B cell (primary cell): ENCODE data around the gene GRIK3. TPM values are rescaled to one million over a fixed set of nuclear protein-coding genes. Genes with fewer than 3 reads are reported as not detected.

Experiments used
- ATAC-seq: fragments of 200-7000 bp; cut with Tn5 transposase; one replicate; pipeline ENCODE4 v1.10.0; 2021; ENCODE audit warnings: low read depth, mild to moderate bottlenecking, moderate number of reproducible peaks, moderate library complexity
- CTCF ChIA-PET: fragments of 350-600 bp; sonication (Branson Sonifier 250); formaldehyde crosslinking; loops from one replicate; lab custom pipeline; 2021; ENCODE audit warnings: antibody characterized with exemption, inconsistent platforms; lab: Charles Lee
- POLR2A ChIA-PET: fragments of 350-600 bp; sonication (Branson Sonifier 250); formaldehyde crosslinking; loops from one replicate; lab custom pipeline; 2021; ENCODE audit warnings: antibody characterized with exemption; lab: Charles Lee
- DNase-seq: peaks from one replicate; pipeline ENCODE4 v3.0.0; 2013
- H2AFZ ChIP-seq: 2 replicates; pipeline ENCODE4 v1.6.1; 2012; ENCODE audit warnings: mild to moderate bottlenecking, low read depth, low read length; ENCODE audit not compliant: insufficient read depth, poor library complexity, severe bottlenecking
- H3K27ac ChIP-seq, 2 donors: 1 replicate in 1 of 2; 2 replicates in 1 of 2; pipeline ENCODE4 v1.5.1; 2012 to 2013; ENCODE audit warnings: low read length in 2 of 2, mild to moderate bottlenecking in 2 of 2, moderate library complexity in 1 of 2
- H3K27me3 ChIP-seq, 4 experiments: fragments of 200-600 bp in 1 of 4; sonication (generic) in 1 of 4; replicated peaks in 1 of 4; 1 replicate in 2 of 4; 2 replicates in 2 of 4; pipeline versions ENCODE4 v1.6.1 to v1.7.0; 2013 to 2016; ENCODE audit warnings: low read length in 3 of 4, mild to moderate bottlenecking in 2 of 4, mixed read lengths in 1 of 4, moderate library complexity in 1 of 4; ENCODE audit not compliant: insufficient read depth in 4 of 4, control insufficient read depth in 3 of 4; ENCODE audit errors: control extremely low read depth in 1 of 4
- H3K36me3 ChIP-seq, 2 experiments: replicated peaks in 1 of 2; 1 replicate in 1 of 2; 2 replicates in 1 of 2; pipeline versions ENCODE4 v1.6.1 to v1.7.1; 2013; ENCODE audit warnings: low read length in 1 of 2; ENCODE audit not compliant: insufficient read depth in 2 of 2, control insufficient read depth in 1 of 2; ENCODE audit errors: control extremely low read depth in 1 of 2, extremely low read depth in 1 of 2
- H3K4me1 ChIP-seq, 2 donors: fragments of 200-600 bp in 1 of 2; sonication (generic) in 1 of 2; 1 replicate in 1 of 2; 2 replicates in 1 of 2; pipeline versions ENCODE4 v1.5.1 to v1.6.1; 2013 to 2017; ENCODE audit warnings: low read length in 2 of 2; ENCODE audit not compliant: control insufficient read depth in 2 of 2, insufficient read depth in 2 of 2
- H3K4me2 ChIP-seq: replicated peaks from 2 replicates; pipeline ENCODE3; 2012; ENCODE audit warnings: mild to moderate bottlenecking, low read depth, low read length; ENCODE audit not compliant: poor library complexity, severe bottlenecking
- H3K4me3 ChIP-seq, 5 experiments: fragments of 200-600 bp in 1 of 5; sonication (generic) in 1 of 5; 1 replicate in 3 of 5; 2 replicates in 2 of 5; pipeline versions ENCODE4 v1.5.1 to v1.7.0; 2011 to 2016; ENCODE audit warnings: low read length in 4 of 5, mild to moderate bottlenecking in 4 of 5, low read depth in 2 of 5, control low read depth in 1 of 5, moderate library complexity in 1 of 5; ENCODE audit not compliant: insufficient read depth in 1 of 5; ENCODE audit errors: control extremely low read depth in 1 of 5, extremely low read depth in 1 of 5
- H3K79me2 ChIP-seq: fragments of 200-600 bp; sonication (generic); one replicate; pipeline ENCODE4 v1.6.0; 2016; ENCODE audit warnings: low read length; ENCODE audit not compliant: control insufficient read depth, insufficient read depth
- H3K9ac ChIP-seq: fragments of 200-600 bp; sonication (generic); 2 replicates; pipeline ENCODE4 v1.6.1; 2017; ENCODE audit warnings: mild to moderate bottlenecking, low read length, moderate library complexity
- H3K9me3 ChIP-seq, 3 donors: one replicate each; pipeline versions ENCODE4 v1.6.1 to v1.7.1; 2013; ENCODE audit warnings: low read length in 2 of 3; ENCODE audit not compliant: control insufficient read depth in 2 of 3, insufficient read depth in 1 of 3; ENCODE audit errors: control extremely low read depth in 1 of 3
- H4K20me1 ChIP-seq: 2 replicates; pipeline ENCODE4 v1.6.0; 2012; ENCODE audit warnings: mild to moderate bottlenecking, low read length; ENCODE audit not compliant: insufficient read depth, control insufficient read depth, poor library complexity, severe bottlenecking
- H3K27ac Mint-ChIP-seq: one replicate; pipeline ENCODE4 v1.8.0; 2021; ENCODE audit warnings: mixed read lengths
- H3K27me3 Mint-ChIP-seq: one replicate; pipeline ENCODE4 v1.8.0; 2021; ENCODE audit warnings: mixed read lengths
- H3K4me1 Mint-ChIP-seq: one replicate; pipeline ENCODE4 v1.8.0; 2021; ENCODE audit warnings: mixed read lengths
- H3K4me3 Mint-ChIP-seq: one replicate; pipeline ENCODE4 v1.8.0; 2021; ENCODE audit warnings: mixed read lengths
- H3K9me3 Mint-ChIP-seq: one replicate; pipeline ENCODE4 v1.8.0; 2022; ENCODE audit warnings: mixed read lengths; ENCODE audit not compliant: insufficient read depth
- EZH2 ChIP-seq: IDR thresholded peaks from 2 replicates; pipeline ENCODE4 v1.6.1; 2012; ENCODE audit warnings: borderline replicate concordance, low read depth, mild to moderate bottlenecking, moderate library complexity, low read length; ENCODE audit not compliant: insufficient read depth, poor library complexity, severe bottlenecking
- WGBS: methylation state at CpG from one replicate; pipeline ENCODE4 v1.1.5; 2013; ENCODE audit warnings: missing lambda C conversion rate; ENCODE audit not compliant: insufficient coverage; 5-methylcytosine and 5-hydroxymethylcytosine counted together
- intact Hi-C: fragments of 100-400 bp; cut with micrococcal nuclease; formaldehyde crosslinking; loops from one replicate; pipeline ENCODE4 v1.10.0; 2022
- polyA plus RNA-seq: library from polyadenylated mRNA; depleted of rRNA; stranded (reverse); fragments of >200 nt; gene quantifications from 2 replicates; pipeline ENCODE4 v1.2.3, GENCODE V29; 2012
- total RNA-seq, 2 donors: library from RNA; stranded (reverse); fragments of 120-200 nt in 1 of 2; gene quantifications; 1 replicate in 1 of 2; 2 replicates in 1 of 2; pipeline versions ENCODE4 v1.2.3 to v1.2.4, GENCODE V29; 2013 to 2022
- TF ChIP-seq, protein P1 (sequence below): fragments of 200-600 bp; IDR thresholded peaks from one replicate; pipeline ENCODE4 v1.8.0; 2022; ENCODE audit warnings: antibody characterized with exemption, mild to moderate bottlenecking

The GRIK3 gene
- total and polyA plus RNA-seq, 2 donors (not counting 1 experiment from before 2014, with no cell fraction given): 0.12 to 1.5 TPM

DNA sequence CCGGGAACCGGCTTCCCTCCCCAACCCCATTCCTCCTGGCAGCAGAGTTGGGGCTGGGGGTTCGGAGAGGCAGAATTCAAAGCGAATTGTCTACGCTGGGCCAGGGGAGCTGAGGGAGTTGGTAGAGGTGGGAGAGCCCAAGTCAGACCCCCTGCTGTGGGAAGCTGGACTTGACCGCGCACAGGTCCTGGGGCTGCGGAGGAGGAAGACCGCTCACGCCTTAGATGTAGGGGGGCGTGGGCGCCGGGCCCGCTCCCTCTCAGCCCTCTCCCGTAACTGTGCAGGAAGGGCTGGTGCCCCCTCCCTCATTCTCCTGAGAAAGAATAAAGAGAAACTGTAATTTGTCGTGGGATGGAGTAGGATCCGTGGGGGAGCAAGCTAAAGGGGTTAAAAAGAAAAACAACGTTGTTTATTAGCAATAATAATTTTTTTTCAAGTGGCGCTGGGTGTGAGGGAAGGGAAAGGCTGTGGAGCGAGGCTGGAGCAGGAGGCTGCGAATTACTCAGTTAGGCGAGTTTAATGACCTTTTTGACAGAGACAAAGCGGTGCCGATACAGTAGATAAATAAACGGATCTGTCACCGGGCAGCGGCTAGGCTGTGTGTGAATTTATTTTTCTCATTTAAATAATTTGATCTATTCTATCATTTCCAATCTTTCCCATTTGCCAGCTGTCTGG is 838 bp upstream of the GRIK3 start:
- ChIA-PET CTCF (interaction anchor here (1.3 to 1.9 kb wide), 3 partner anchors 287 to 397 kb away, joined by 4 to 10 read pairs (median 9); no protein-coding TSS in a partner anchor), POLR2A (no interaction called here)
- Mint-ChIP-seq H3K27me3 (peaks cover 62% of the 10 kb centered on the region), H3K4me1 (peaks cover 35% of the 10 kb centered on the region), H3K27ac (no peak overlapping the region), H3K4me3 (peak overlapping the region; percentile 78), H3K9me3 (no peaks in the 10 kb centered on the region)
- WGBS: 10% methylated on average over 11 of the region's 27 CpGs
- H3K4me3 ChIP-seq: no peak overlapping the region
- intact Hi-C loops: loop anchor here (5.0 kb wide), 1 partner anchor 397 kb away; no protein-coding TSS in a partner anchor
- H3K36me3 ChIP-seq: no peaks in the 10 kb centered on the region
- H2AFZ ChIP-seq: peak overlapping the region; percentile 60
- ATAC-seq (no peak), DNase-seq (no peak)
- peaks cover 32 to 33% of the 10 kb centered on the region in 2 donors for H3K4me1 ChIP-seq
- no peak overlapping the region for H3K27ac ChIP-seq
- no peak for TF ChIP-seq EZH2
- TF ChIP-seq, protein P1, sequence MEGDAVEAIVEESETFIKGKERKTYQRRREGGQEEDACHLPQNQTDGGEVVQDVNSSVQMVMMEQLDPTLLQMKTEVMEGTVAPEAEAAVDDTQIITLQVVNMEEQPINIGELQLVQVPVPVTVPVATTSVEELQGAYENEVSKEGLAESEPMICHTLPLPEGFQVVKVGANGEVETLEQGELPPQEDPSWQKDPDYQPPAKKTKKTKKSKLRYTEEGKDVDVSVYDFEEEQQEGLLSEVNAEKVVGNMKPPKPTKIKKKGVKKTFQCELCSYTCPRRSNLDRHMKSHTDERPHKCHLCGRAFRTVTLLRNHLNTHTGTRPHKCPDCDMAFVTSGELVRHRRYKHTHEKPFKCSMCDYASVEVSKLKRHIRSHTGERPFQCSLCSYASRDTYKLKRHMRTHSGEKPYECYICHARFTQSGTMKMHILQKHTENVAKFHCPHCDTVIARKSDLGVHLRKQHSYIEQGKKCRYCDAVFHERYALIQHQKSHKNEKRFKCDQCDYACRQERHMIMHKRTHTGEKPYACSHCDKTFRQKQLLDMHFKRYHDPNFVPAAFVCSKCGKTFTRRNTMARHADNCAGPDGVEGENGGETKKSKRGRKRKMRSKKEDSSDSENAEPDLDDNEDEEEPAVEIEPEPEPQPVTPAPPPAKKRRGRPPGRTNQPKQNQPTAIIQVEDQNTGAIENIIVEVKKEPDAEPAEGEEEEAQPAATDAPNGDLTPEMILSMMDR: no peak
- no peak overlapping the region for H3K9ac ChIP-seq
- peak overlapping the region; percentile 74 for H3K4me2 ChIP-seq
- peaks cover 0 to 82% (median 42%) of the 10 kb centered on the region in 4 experiments for H3K27me3 ChIP-seq
- no peaks in the 10 kb centered on the region for H4K20me1 ChIP-seq
- peaks cover 0 to 10% (median 0%) of the 10 kb centered on the region in 3 donors for H3K9me3 ChIP-seq
- no peaks in the 10 kb centered on the region for H3K79me2 ChIP-seq
